ENCODE measurements around the gene ADH6. TPM values are rescaled to one million over a fixed set of nuclear protein-coding genes. Genes with fewer than 3 reads are reported as not detected.

Gene ADH6
- total RNA-seq, 1 donor from 2014 or later, result not detected

GRCh38 chr4:99215521-99215920, 3.5 kb downstream of the ADH6 start:
- Mint-ChIP-seq H3K9me3 (ENCODE audit: unreplicated experiment) (peaks cover 5% of the 10 kb centered on the region), H3K27me3 (ENCODE audit: unreplicated experiment) (no peaks in the 10 kb centered on the region), H3K4me1 (ENCODE audit: unreplicated experiment) (no peaks in the 10 kb centered on the region), H3K36me3 (ENCODE audit: unreplicated experiment) (no peaks in the 10 kb centered on the region), H3K4me3 (ENCODE audit: unreplicated experiment) (no peak overlapping the region), H3K27ac (ENCODE audit: unreplicated experiment) (no peak overlapping the region)
- TF ChIP-seq CTCF (IDR thresholded peaks at IDR 0.05), result no peak
- no peak for DNase-seq (ENCODE audit: extremely low spot score, unreplicated experiment)

DNA sequence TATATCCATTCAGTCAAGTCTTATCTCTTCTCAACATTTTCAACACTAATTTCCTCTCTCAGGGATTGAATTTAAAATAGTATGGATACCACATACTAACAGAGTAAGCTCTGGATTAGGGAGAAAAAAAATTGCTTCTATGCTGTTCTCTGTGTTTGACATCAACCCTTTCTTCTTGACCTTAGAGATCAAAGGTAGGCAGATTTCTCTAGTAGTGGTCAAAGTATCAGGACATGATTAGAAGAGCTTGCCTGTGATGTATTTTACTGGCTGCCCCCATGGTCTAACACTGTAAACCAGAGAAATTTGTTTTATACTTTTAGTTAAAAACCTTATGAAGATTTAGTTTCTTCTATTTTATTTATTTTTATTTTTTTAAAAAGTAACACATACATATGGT, 8.3 kb downstream of the ADH6 start:
- Mint-ChIP-seq H3K27ac (ENCODE audit: unreplicated experiment) (no peak overlapping the region), H3K4me3 (ENCODE audit: unreplicated experiment) (no peak overlapping the region), H3K4me1 (ENCODE audit: unreplicated experiment) (peaks cover 9% of the 10 kb centered on the region), H3K27me3 (ENCODE audit: unreplicated experiment) (no peaks in the 10 kb centered on the region), H3K36me3 (ENCODE audit: unreplicated experiment) (no peaks in the 10 kb centered on the region), H3K9me3 (ENCODE audit: unreplicated experiment) (no peaks in the 10 kb centered on the region)
- DNase-seq (ENCODE audit: extremely low spot score, unreplicated experiment), result no peak
- no peak for TF ChIP-seq CTCF (IDR thresholded peaks at IDR 0.05)

DNA sequence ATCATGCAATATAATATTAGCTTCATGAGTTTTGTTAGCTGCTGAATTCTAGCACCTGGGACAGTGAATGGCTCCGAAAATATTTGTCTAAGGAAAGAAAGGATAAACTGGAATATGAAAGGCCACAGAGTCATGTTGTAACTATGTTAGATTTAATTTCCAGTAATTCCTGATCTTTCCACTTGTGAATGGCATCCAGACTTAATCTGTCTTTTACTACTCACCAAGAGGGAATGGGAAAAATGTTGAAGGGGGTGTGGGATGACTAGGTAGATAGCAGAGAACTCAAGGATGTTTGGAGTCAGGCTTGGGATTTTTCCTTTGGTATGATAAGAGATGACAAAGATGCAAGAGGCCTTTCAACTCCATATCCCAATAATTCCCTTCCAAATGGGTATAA, 9.4 kb downstream of the ADH6 start:
- no peaks in the 10 kb centered on the region for H3K36me3 Mint-ChIP-seq (ENCODE audit: unreplicated experiment)
- no peak overlapping the region for H3K27ac Mint-ChIP-seq (ENCODE audit: unreplicated experiment)
- peaks cover 20% of the 10 kb centered on the region for H3K4me1 Mint-ChIP-seq (ENCODE audit: unreplicated experiment)
- H3K9me3 Mint-ChIP-seq (ENCODE audit: unreplicated experiment), result no peaks in the 10 kb centered on the region
- H3K27me3 Mint-ChIP-seq (ENCODE audit: unreplicated experiment), result no peaks in the 10 kb centered on the region
- DNase-seq (ENCODE audit: extremely low spot score, unreplicated experiment), result no peak
- no peak for TF ChIP-seq CTCF (IDR thresholded peaks at IDR 0.05)
- no peak overlapping the region for H3K4me3 Mint-ChIP-seq (ENCODE audit: unreplicated experiment)

GRCh38 chr4:99208719-99209075, 10.3 kb downstream of the ADH6 start:
- H3K27ac Mint-ChIP-seq (ENCODE audit: unreplicated experiment), result no peak overlapping the region
- no peaks in the 10 kb centered on the region for H3K27me3 Mint-ChIP-seq (ENCODE audit: unreplicated experiment)
- TF ChIP-seq CTCF (IDR thresholded peaks at IDR 0.05), result no peak
- no peaks in the 10 kb centered on the region for H3K9me3 Mint-ChIP-seq (ENCODE audit: unreplicated experiment)
- no peaks in the 10 kb centered on the region for H3K36me3 Mint-ChIP-seq (ENCODE audit: unreplicated experiment)
- no peak for DNase-seq (ENCODE audit: extremely low spot score, unreplicated experiment)
- peaks cover 27% of the 10 kb centered on the region for H3K4me1 Mint-ChIP-seq (ENCODE audit: unreplicated experiment)
- no peak overlapping the region for H3K4me3 Mint-ChIP-seq (ENCODE audit: unreplicated experiment)

DNA sequence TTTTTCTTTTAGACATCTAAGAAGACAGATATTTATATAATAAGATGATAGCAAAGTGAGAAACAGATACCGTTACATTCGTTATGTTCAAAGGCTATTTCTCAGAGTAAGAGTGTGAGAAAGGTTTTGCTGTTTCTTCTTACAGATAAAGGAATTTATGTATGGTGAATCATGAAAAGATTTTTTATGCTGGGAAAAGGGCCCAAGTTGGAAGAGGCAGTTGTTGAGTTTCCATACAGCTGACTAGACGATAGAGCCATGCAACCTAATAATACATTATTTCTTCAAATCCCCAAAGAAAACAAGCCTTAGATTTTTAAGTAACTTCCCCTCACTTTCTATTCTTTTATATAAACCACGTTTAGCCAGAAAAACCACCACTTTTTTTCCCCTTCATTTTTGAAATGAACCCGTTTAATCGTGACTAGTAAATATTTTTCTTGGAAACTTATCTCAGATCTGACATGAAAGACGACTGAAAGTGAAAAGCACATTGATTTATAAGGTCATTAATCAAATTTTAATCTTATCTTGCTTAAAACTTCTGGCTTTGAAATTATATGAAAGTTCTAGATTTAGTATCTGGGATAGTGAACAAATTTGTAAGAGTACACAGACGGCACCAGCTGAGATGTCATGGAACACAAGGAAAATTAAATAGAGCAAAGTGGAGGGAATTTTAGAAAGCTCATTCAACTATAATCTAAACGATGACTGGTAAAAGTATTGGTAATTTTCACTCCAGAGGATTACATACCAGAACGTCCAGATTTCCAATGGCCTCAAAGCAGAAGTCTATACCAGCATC, 10.9 kb downstream of the ADH6 start:
- Mint-ChIP-seq H3K4me1 (ENCODE audit: unreplicated experiment) (peaks cover 27% of the 10 kb centered on the region), H3K4me3 (ENCODE audit: unreplicated experiment) (no peak overlapping the region), H3K27ac (ENCODE audit: unreplicated experiment) (no peak overlapping the region), H3K36me3 (ENCODE audit: unreplicated experiment) (no peaks in the 10 kb centered on the region), H3K27me3 (ENCODE audit: unreplicated experiment) (no peaks in the 10 kb centered on the region), H3K9me3 (ENCODE audit: unreplicated experiment) (no peaks in the 10 kb centered on the region)
- no peak for DNase-seq (ENCODE audit: extremely low spot score, unreplicated experiment)
- no peak for TF ChIP-seq CTCF (IDR thresholded peaks at IDR 0.05)

Data from osteocyte (in vitro differentiated cells).